A549 (cell line): Measurements from ENCODE around the gene UBE3B. TPM values are rescaled to one million over a fixed set of nuclear protein-coding genes. Genes with fewer than 3 reads are reported as not detected.

Experiments
- ATAC-seq, 2 experiments: fragments of 200-7000 bp in 1 of 2; fragments of >200 bp in 1 of 2; cut with Nextera tagmentation in 1 of 2; cut with Tn5 transposase in 1 of 2; 3 replicates each; pipeline versions ENCODE4 v1.8.0 to v1.9.1; 2018 to 2020; ENCODE audit warnings: mild to moderate bottlenecking in 1 of 2, moderate library complexity in 1 of 2
- CTCF ChIA-PET: fragments of 300-600 bp; sonication (Branson Sonifier 250); formaldehyde crosslinking; extraction: SDS; loops from one replicate; lab custom pipeline; 2021; ENCODE audit warnings: antibody characterized with exemption, inconsistent platforms; lab: Yijun Ruan, JAX
- POLR2A ChIA-PET: fragments of 350-600 bp; formaldehyde crosslinking; extraction: SDS; loops from one replicate; lab custom pipeline; 2021; ENCODE audit warnings: antibody characterized with exemption, inconsistent platforms; lab: Yijun Ruan, JAX
- DNase-seq, 2 experiments: peaks; one replicate each; pipeline versions ENCODE4 v3.0.0 to v3.0.0-alpha.2; 2011 to 2016; ENCODE audit warnings: low read depth in 1 of 2, low spot score in 1 of 2
- FAIRE-seq: peaks from 2 replicates; lab custom pipeline; 2011; peaks lifted over from hg19 to GRCh38; lab: Jason Lieb, UNC
- H3K27ac ChIP-seq, 2 experiments: fragments of >200 bp; sonication (Bioruptor Twin); formaldehyde crosslinking; 3 replicates each; pipeline ENCODE4 v1.5.1; 2016 to 2017
- H3K4me1 ChIP-seq: fragments of >200 bp; sonication (Bioruptor Twin); formaldehyde crosslinking; 3 replicates; pipeline ENCODE4 v1.6.1; 2016
- H3K4me2 ChIP-seq: fragments of >200 bp; sonication (Bioruptor Twin); formaldehyde crosslinking; 3 replicates; pipeline ENCODE4 v1.6.1; 2016
- H3K4me3 ChIP-seq: fragments of >200 bp; sonication (Bioruptor Twin); formaldehyde crosslinking; 3 replicates; pipeline ENCODE4 v1.5.1; 2016
- H3K9me3 ChIP-seq: fragments of >200 bp; sonication (Bioruptor Twin); formaldehyde crosslinking; 3 replicates; pipeline ENCODE4 v1.6.1; 2016
- BHLHE40 ChIP-seq: IDR thresholded peaks from 2 replicates; pipeline ENCODE4 v1.6.1; 2012; ENCODE audit warnings: low read depth, low read length, inconsistent platforms
- CBX2 ChIP-seq: fragments of 200-600 bp; sonication (generic); IDR thresholded peaks from 2 replicates; pipeline ENCODE4 v1.6.1; 2016; ENCODE audit warnings: low read depth, mild to moderate bottlenecking, borderline replicate concordance
- CBX8 ChIP-seq: fragments of 200-600 bp; sonication (generic); IDR thresholded peaks from 2 replicates; pipeline ENCODE4 v1.6.1; 2016
- CHD4 ChIP-seq: fragments of 200-600 bp; sonication (generic); IDR thresholded peaks from 2 replicates; pipeline ENCODE4 v1.6.1; 2016; ENCODE audit warnings: antibody characterized with exemption, mild to moderate bottlenecking, borderline replicate concordance
- HDAC2 ChIP-seq: fragments of 200-600 bp; sonication (generic); IDR thresholded peaks from 2 replicates; pipeline ENCODE4 v1.6.1; 2016
- HOXA7 ChIP-seq: fragments of 250-450 bp; sonication (Bioruptor Pico); IDR thresholded peaks from 2 replicates; pipeline ENCODE4 v1.5.0; 2020; ENCODE audit warnings: mild to moderate bottlenecking, moderate library complexity
- JUNB ChIP-seq: fragments of >200 bp; sonication (Bioruptor Twin); formaldehyde crosslinking; IDR thresholded peaks from 2 replicates; pipeline ENCODE4 v1.6.1; 2016
- KDM1A ChIP-seq: fragments of 200-600 bp; sonication (generic); IDR thresholded peaks from 2 replicates; pipeline ENCODE4 v1.6.1; 2016; ENCODE audit warnings: low read depth, mild to moderate bottlenecking
- KDM5A ChIP-seq: fragments of 200-600 bp; sonication (generic); IDR thresholded peaks from 2 replicates; pipeline ENCODE4 v1.6.1; 2016; ENCODE audit warnings: antibody characterized with exemption, mild to moderate bottlenecking
- POLR2A ChIP-seq: IDR thresholded peaks from 2 replicates; pipeline ENCODE4 v1.6.1; 2012; ENCODE audit warnings: mild to moderate bottlenecking, low read length
- RARB ChIP-seq: fragments of 250-450 bp; sonication (Bioruptor Pico); IDR thresholded peaks from 2 replicates; pipeline ENCODE4 v1.8.0; 2021; ENCODE audit warnings: mild to moderate bottlenecking, moderate library complexity
- RCOR1 ChIP-seq: fragments of 150-350 bp; IDR thresholded peaks from 2 replicates; pipeline ENCODE4 v1.6.1; 2014; ENCODE audit warnings: antibody characterized with exemption, low read length, low read depth
- SMC3 ChIP-seq: fragments of >200 bp; sonication (Bioruptor Twin); formaldehyde crosslinking; IDR thresholded peaks from 3 replicates; pipeline ENCODE4 v1.6.1; 2018; ENCODE audit warnings: inconsistent platforms
- ZC3H11A ChIP-seq: fragments of 450-650 bp; IDR thresholded peaks from 2 replicates; pipeline ENCODE4 v1.6.1; 2014; ENCODE audit warnings: antibody characterized with exemption, mild to moderate bottlenecking
- ZNF302 ChIP-seq: fragments of 250-450 bp; sonication (Bioruptor Pico); IDR thresholded peaks from 2 replicates; pipeline ENCODE4 v1.9.0; 2021; ENCODE audit warnings: inconsistent platforms, mild to moderate bottlenecking, moderate library complexity
- ZSCAN20 ChIP-seq: fragments of 250-450 bp; sonication (Bioruptor Pico); IDR thresholded peaks from 2 replicates; pipeline ENCODE4 v1.8.0; 2022; ENCODE audit warnings: mild to moderate bottlenecking, moderate library complexity
- WGBS: methylation state at CpG from one replicate; pipeline ENCODE4 v1.1.6; 2017; ENCODE audit errors: missing lambda C conversion rate; 5-methylcytosine and 5-hydroxymethylcytosine counted together
- polyA plus RNA-seq, 4 experiments: library from polyadenylated mRNA; depleted of rRNA in 3 of 4; stranded (reverse); fragments of >200 nt; fragmentation: RNase III in 1 of 4; extraction: RNeasy Plus Mini Kit Qiagen cat#74134 plus additional on column Dnase treatment in 1 of 4; gene quantifications; 2 replicates in 3 of 4; 3 replicates in 1 of 4; pipeline ENCODE4 v1.2.3, GENCODE V29; 2011 to 2017
- TF ChIP-seq, protein P1 (sequence below): IDR thresholded peaks from 2 replicates; pipeline ENCODE4 v1.6.1; 2012; ENCODE audit warnings: low read depth, borderline replicate concordance
- TF ChIP-seq, protein P2 (sequence below): fragments of 200-600 bp; sonication (generic); IDR thresholded peaks from 2 replicates; pipeline ENCODE4 v1.6.1; 2016; ENCODE audit warnings: antibody characterized with exemption, mild to moderate bottlenecking, moderate library complexity
- TF ChIP-seq, protein P3 (sequence below): fragments of 250-450 bp; sonication (Bioruptor Pico); IDR thresholded peaks from 2 replicates; pipeline ENCODE4 v1.5.0; 2020; ENCODE audit warnings: low read depth, mild to moderate bottlenecking, moderate library complexity
- TF ChIP-seq, protein P4 (sequence below): fragments of 150-350 bp; IDR thresholded peaks from 2 replicates; pipeline ENCODE4 v1.6.1; 2014; ENCODE audit warnings: low read depth, mild to moderate bottlenecking, low read length
- TF ChIP-seq, protein P5 (sequence below): IDR thresholded peaks from 2 replicates; pipeline ENCODE4 v1.6.1; 2012
- TF ChIP-seq, protein P6 (sequence below): fragments of 450-650 bp; IDR thresholded peaks from 2 replicates; pipeline ENCODE4 v1.6.1; 2014; ENCODE audit warnings: antibody characterized with exemption
- TF ChIP-seq, protein P7 (sequence below): fragments of 250-450 bp; sonication (Bioruptor Pico); IDR thresholded peaks from 2 replicates; pipeline ENCODE4 v1.5.0; 2021; ENCODE audit warnings: mild to moderate bottlenecking, moderate library complexity, borderline replicate concordance

UBE3B gene
- polyA plus RNA-seq, 2 of the 4 experiments (the other 2 are of a cell fraction) = 14.0 to 38.0 TPM

DNA sequence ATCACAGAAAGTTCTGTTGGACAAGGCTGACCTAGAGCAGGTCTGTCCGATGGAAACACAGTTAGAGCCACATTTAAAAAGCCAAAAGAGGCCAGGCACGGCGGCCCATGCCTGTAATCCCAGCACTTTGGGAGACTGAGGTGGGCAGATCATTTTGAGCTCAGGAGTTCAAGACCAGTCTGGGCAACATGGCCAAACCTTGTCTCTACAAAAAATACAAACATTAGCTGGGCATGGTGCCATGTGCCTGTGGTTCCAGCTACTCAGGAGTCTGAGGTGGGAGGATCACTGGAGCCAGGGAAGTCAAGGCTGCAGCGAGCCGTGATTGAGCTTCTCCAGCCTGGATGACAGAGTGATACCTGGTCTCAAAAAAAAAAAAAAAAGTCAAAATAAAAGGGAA is 14.9 kb downstream of the UBE3B start:
- no peaks in the 10 kb centered on the region for H3K9me3 ChIP-seq
- no peak overlapping the region for H3K4me3 ChIP-seq
- ATAC-seq = no peak
- TF ChIP-seq HDAC2 (no peak), CHD4 (no peak), CBX8 (no peak), JUNB (no peak), BHLHE40 (no peak), KDM5A (no peak), ZNF302 (no peak), SMC3 (no peak), POLR2A (no peak), KDM1A (no peak), RARB (no peak)
- TF ChIP-seq, protein P1, sequence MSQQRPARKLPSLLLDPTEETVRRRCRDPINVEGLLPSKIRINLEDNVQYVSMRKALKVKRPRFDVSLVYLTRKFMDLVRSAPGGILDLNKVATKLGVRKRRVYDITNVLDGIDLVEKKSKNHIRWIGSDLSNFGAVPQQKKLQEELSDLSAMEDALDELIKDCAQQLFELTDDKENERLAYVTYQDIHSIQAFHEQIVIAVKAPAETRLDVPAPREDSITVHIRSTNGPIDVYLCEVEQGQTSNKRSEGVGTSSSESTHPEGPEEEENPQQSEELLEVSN = no peak
- TF ChIP-seq, protein P2, sequence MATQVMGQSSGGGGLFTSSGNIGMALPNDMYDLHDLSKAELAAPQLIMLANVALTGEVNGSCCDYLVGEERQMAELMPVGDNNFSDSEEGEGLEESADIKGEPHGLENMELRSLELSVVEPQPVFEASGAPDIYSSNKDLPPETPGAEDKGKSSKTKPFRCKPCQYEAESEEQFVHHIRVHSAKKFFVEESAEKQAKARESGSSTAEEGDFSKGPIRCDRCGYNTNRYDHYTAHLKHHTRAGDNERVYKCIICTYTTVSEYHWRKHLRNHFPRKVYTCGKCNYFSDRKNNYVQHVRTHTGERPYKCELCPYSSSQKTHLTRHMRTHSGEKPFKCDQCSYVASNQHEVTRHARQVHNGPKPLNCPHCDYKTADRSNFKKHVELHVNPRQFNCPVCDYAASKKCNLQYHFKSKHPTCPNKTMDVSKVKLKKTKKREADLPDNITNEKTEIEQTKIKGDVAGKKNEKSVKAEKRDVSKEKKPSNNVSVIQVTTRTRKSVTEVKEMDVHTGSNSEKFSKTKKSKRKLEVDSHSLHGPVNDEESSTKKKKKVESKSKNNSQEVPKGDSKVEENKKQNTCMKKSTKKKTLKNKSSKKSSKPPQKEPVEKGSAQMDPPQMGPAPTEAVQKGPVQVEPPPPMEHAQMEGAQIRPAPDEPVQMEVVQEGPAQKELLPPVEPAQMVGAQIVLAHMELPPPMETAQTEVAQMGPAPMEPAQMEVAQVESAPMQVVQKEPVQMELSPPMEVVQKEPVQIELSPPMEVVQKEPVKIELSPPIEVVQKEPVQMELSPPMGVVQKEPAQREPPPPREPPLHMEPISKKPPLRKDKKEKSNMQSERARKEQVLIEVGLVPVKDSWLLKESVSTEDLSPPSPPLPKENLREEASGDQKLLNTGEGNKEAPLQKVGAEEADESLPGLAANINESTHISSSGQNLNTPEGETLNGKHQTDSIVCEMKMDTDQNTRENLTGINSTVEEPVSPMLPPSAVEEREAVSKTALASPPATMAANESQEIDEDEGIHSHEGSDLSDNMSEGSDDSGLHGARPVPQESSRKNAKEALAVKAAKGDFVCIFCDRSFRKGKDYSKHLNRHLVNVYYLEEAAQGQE = no peak
- TF ChIP-seq, protein P3, sequence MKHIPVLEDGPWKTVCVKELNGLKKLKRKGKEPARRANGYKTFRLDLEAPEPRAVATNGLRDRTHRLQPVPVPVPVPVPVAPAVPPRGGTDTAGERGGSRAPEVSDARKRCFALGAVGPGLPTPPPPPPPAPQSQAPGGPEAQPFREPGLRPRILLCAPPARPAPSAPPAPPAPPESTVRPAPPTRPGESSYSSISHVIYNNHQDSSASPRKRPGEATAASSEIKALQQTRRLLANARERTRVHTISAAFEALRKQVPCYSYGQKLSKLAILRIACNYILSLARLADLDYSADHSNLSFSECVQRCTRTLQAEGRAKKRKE = no peak
- TF ChIP-seq, protein P4, sequence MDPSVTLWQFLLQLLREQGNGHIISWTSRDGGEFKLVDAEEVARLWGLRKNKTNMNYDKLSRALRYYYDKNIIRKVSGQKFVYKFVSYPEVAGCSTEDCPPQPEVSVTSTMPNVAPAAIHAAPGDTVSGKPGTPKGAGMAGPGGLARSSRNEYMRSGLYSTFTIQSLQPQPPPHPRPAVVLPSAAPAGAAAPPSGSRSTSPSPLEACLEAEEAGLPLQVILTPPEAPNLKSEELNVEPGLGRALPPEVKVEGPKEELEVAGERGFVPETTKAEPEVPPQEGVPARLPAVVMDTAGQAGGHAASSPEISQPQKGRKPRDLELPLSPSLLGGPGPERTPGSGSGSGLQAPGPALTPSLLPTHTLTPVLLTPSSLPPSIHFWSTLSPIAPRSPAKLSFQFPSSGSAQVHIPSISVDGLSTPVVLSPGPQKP = no peak
- TF ChIP-seq, protein P5, sequence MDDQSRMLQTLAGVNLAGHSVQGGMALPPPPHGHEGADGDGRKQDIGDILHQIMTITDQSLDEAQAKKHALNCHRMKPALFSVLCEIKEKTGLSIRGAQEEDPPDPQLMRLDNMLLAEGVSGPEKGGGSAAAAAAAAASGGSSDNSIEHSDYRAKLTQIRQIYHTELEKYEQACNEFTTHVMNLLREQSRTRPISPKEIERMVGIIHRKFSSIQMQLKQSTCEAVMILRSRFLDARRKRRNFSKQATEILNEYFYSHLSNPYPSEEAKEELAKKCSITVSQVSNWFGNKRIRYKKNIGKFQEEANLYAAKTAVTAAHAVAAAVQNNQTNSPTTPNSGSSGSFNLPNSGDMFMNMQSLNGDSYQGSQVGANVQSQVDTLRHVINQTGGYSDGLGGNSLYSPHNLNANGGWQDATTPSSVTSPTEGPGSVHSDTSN = no peak
- TF ChIP-seq, protein P6, sequence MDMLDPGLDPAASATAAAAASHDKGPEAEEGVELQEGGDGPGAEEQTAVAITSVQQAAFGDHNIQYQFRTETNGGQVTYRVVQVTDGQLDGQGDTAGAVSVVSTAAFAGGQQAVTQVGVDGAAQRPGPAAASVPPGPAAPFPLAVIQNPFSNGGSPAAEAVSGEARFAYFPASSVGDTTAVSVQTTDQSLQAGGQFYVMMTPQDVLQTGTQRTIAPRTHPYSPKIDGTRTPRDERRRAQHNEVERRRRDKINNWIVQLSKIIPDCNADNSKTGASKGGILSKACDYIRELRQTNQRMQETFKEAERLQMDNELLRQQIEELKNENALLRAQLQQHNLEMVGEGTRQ = no peak
- ChIA-PET POLR2A (no interaction called here), CTCF (no interaction called here)
- DNase-seq = no peak
- WGBS = 92% methylated on average over 5 of the region's 5 CpGs
- no peaks in the 10 kb centered on the region for H3K4me1 ChIP-seq
- H3K27ac ChIP-seq = no peak overlapping the region
- no peak overlapping the region for H3K4me2 ChIP-seq
- FAIRE-seq = no peak

DNA sequence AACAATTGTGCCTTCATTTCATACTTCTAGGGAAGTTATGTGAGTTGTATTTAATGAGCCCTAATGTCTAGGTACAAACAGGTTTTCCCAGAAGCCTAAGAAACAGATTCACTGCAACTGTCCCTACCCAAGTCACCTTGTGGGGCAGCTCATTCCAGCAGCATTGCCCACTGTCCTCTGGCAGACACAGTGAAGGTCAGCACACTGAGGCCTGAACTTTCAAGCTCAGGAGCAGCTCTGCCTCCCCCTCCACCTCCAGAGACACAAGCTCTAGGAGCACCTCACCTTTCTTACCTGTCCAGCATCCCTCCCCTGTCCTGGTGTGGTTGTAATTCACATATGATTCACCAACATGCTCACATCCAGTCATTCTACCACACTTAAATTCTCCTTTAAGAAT is 15.7 kb downstream of the UBE3B start:
- no peak for FAIRE-seq
- POLR2A ChIA-PET = no interaction called here
- H3K27ac ChIP-seq = no peak overlapping the region

More for the DNA sequence above, 15.7 kb downstream of the UBE3B start:
- ATAC-seq (no peak), DNase-seq (no peak)
- no peak overlapping the region for H3K4me3 ChIP-seq
- H3K4me1 ChIP-seq = no peaks in the 10 kb centered on the region
- TF ChIP-seq RARB (no peak), CBX2 (no peak), ZC3H11A (no peak), KDM1A (no peak), RCOR1 (no peak), ZSCAN20 (CRISPR knock-in tag) (no peak), SMC3 (no peak), CBX8 (no peak), HOXA7 (CRISPR knock-in tag) (no peak)
- TF ChIP-seq, protein P7, sequence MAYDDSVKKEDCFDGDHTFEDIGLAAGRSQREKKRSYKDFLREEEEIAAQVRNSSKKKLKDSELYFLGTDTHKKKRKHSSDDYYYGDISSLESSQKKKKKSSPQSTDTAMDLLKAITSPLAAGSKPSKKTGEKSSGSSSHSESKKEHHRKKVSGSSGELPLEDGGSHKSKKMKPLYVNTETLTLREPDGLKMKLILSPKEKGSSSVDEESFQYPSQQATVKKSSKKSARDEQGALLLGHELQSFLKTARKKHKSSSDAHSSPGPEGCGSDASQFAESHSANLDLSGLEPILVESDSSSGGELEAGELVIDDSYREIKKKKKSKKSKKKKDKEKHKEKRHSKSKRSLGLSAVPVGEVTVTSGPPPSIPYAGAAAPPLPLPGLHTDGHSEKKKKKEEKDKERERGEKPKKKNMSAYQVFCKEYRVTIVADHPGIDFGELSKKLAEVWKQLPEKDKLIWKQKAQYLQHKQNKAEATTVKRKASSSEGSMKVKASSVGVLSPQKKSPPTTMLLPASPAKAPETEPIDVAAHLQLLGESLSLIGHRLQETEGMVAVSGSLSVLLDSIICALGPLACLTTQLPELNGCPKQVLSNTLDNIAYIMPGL (CRISPR knock-in tag) = no peak
- TF ChIP-seq, protein P3 = no peak
- TF ChIP-seq, all 56 proteins: peak for 0
- Histone ChIP-seq H3K9me3 (no peaks in the 10 kb centered on the region), H3K4me2 (no peak overlapping the region)
- CTCF ChIA-PET = interaction anchor here (1.4 kb wide), 1 partner anchor 11 kb away, joined by 4 read pairs; no protein-coding TSS in a partner anchor
